HepG2 (cell line): ENCODE results near the gene ST3GAL4.
"Not testable (repeated sequence)": the region's sequence is repeated elsewhere in the genome, so short reads cannot be mapped to it uniquely, and the experiment has no call there.

Experiments
- ELF3 ChIP-seq: IDR thresholded peaks from 2 replicates; pipeline ENCODE4 v1.6.1; 2016; ENCODE audit warnings: missing genetic modification reagents, missing compliant biosample characterization
- ETV6 ChIP-seq: sonication (generic); formaldehyde crosslinking; conservative IDR thresholded peaks from 2 replicates; pipeline ENCODE4 v1.4.0; 2020; ENCODE audit warnings: missing genetic modification reagents
- EZH2 ChIP-seq: conservative IDR thresholded peaks from 2 replicates; pipeline ENCODE4 v1.6.1; 2012; ENCODE audit warnings: mild to moderate bottlenecking, low read depth, low read length, moderate library complexity
- GZF1 ChIP-seq: sonication (generic); formaldehyde crosslinking; IDR thresholded peaks from 2 replicates; pipeline ENCODE4 v1.5.1; 2020; ENCODE audit warnings: mild to moderate bottlenecking, missing genetic modification reagents
- ZNF264 ChIP-seq: sonication (generic); formaldehyde crosslinking; IDR thresholded peaks from 2 replicates; pipeline ENCODE4 v1.4.0; 2020; ENCODE audit warnings: missing genetic modification reagents
- ZNF335 ChIP-seq: sonication (generic); formaldehyde crosslinking; IDR thresholded peaks from 2 replicates; pipeline ENCODE4 v1.4.0; 2020; ENCODE audit warnings: missing genetic modification reagents
- ZNF530 ChIP-seq: sonication (generic); formaldehyde crosslinking; IDR thresholded peaks from 2 replicates; pipeline ENCODE4 v1.5.0; 2020; ENCODE audit warnings: low read depth, mild to moderate bottlenecking, missing genetic modification reagents

DNA sequence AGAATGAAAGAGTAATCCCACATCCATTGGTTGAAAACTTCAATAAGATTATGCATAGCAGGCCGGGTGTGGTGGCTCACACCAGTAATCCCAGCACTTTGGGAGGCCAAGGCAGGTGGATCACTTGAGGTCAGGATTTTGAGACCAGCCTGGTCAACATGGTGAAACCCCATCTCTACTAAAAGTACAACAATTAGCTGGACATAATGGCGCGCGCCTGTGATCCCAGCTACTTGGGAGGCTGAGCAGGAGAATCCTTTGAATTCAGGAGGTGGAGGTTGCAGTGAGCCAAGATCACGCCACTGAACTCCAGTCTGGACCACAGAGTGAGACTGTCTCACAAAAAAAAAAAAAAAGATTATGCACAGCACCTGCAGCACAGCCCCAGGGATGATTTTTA is 12.3 kb downstream of the ST3GAL4 start:
- TF ChIP-seq ZNF335 (CRISPR knock-in tag); GZF1 (CRISPR knock-in tag); EZH2; ZNF530 (CRISPR knock-in tag); ZNF264; ETV6 (CRISPR knock-in tag); ELF3 (CRISPR knock-in tag): not testable (repeated sequence)
